IPS DF 4.7 (cell line): ENCODE data around the gene ZNF628.
A peak's percentile ranks its signal among the peaks of the same experiment; 100 is the strongest.

Experiments used
- DNase-seq: peaks from one replicate; pipeline ENCODE4 v3.0.0-alpha.2; 2013; ENCODE audit warnings: low spot score; ENCODE audit errors: extremely low read depth

The ZNF628 gene

DNA sequence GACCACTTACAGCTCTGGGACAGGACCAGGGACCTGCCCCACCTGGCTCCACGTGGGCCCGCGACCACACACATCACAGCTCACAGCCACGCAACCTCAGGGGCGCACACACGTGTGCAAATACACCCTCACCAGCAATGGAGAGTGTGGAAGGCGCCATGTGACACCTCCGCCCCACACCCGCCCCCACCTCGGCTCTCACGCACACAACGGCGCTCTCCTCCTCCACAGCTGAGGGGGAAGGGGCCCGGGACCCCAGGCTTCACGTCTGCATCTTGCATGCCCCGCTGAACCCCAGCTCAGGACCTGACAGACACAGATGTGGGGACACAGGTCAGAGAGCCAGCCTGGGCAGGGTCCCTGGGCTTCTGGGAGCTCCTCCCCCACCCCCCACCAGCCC lies 26.9 kb upstream of the ZNF628 start:
- DNase-seq, result no peak

DNA sequence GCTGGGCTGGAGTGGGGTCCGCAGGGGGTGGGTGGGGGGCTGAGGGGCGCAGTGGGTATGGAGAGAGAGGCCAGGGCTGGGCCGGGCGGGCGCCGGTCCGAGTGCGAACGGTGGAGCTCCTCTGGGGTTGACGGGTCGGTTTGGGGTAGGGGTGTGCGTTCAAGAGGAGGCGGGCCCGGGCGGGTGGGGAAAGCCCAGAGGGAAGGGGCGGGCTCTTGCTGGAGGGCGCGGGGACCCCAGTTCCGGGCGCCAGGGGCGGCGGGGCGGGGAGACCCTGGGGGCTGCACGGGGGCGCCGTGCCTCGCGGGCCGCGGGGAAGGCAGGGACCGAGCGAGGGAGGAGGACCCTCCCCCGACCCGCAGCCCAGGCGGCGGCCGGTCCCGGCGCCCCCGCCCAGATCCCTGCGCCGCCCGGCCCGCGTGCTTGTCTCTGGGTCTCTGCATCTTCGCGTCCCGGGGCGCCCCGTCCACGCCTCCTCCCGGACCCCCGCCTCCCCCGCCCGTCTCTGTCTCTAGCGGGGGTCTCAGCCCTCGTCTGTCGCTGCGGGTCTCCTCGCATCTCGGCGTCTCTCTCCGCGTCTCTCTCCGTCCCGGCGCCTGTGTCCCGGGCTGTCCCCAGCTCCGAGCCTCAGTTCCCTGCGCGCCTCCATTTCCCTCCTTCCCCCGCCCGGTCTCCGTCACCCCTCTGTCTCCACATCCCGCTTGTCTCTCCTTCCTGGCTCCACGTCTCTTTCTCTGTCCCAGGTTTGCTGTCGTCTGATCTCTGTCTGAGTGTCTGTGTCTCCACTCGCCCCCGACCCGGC lies 25.1 kb upstream of the ZNF628 start:
- DNase-seq, result no peak

GRCh38 chr19:55451965-55452748 lies 24.3 kb upstream of the ZNF628 start:
- DNase-seq, result no peak

GRCh38 chr19:55452749-55453346 lies 23.6 kb upstream of the ZNF628 start:
- DNase-seq, result no peak

DNA sequence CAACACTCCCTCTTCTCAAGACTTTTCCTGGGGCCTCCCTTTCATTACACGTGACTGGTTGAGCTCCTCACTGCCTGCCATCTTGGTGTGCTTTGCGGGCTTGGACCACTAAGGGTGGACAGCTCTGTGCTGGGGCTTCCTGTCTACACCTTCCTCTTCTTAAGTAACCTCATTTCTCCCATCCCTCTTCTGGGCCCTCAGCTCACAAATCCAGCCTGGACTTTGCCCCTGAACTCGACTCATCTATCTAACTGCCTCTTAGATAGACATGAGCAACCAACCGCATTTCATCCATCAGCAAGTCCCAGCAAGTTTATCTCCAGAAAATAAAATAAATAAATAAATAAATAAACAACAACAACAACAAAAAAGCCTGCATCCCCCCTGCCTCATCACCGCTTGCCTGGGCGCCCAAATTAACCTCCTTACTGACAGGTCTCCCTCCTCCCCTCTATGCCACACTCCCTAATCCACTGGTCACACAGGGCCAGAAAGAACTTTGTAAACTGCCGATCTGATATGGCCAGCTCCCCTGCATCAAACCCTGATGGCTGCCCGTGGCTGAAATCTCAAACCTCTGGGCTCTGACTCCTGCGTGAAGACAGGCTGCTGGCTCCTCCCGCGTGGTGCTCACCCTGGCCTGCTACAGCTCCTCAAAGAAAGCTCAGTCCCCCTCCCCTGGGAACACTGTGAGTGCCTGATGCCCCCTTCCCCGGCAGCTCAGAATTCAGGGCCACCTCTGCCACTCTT lies 22.7 kb upstream of the ZNF628 start:
- no peak for DNase-seq

- no peak for DNase-seq
Observed at GRCh38 chr19:55454787-55455243, 21.6 kb upstream of the ZNF628 start.

GRCh38 chr19:55455576-55456235 lies 20.7 kb upstream of the ZNF628 start:
- DNase-seq, result no peak

DNA sequence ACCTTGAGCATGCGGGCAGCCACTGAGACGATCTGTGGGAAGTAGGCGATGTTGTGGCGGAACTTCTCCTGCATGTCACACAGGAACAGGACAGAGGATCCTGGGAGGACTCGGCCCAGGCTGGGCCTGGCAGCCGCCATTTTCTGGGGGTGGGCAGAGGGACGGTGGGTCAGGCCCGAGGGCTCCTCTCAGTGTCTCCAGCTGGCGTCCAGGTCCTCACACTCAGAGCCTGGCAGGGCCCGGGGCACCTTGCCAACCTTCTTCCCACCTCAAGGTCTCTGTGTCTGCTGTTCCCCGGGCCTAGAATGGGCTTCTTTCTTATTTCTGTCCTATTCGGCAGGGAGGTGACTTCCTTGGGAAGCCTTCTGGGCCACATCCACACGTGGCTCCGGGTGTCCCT lies 20.1 kb upstream of the ZNF628 start:
- no peak for DNase-seq

- DNase-seq, result no peak
Observed at GRCh38 chr19:55457683-55458457, 18.5 kb upstream of the ZNF628 start.

- DNase-seq, result no peak
Observed at GRCh38 chr19:55459551-55459949, 16.9 kb upstream of the ZNF628 start.

- no peak for DNase-seq
Observed at GRCh38 chr19:55459950-55460657, 16.3 kb upstream of the ZNF628 start.

- no peak for DNase-seq
Observed at GRCh38 chr19:55460670-55461258, 15.7 kb upstream of the ZNF628 start.

GRCh38 chr19:55461259-55461973 lies 15.0 kb upstream of the ZNF628 start, which contains the start of gene ISOC2:
Gene ISOC2 (minus strand): TSS chr19:55461642. CDS start chr19:55456486, 5,156 bp downstream.
- peak; percentile 95 for DNase-seq

GRCh38 chr19:55461974-55462626 lies 14.3 kb upstream of the ZNF628 start:
- no peak for DNase-seq

DNA sequence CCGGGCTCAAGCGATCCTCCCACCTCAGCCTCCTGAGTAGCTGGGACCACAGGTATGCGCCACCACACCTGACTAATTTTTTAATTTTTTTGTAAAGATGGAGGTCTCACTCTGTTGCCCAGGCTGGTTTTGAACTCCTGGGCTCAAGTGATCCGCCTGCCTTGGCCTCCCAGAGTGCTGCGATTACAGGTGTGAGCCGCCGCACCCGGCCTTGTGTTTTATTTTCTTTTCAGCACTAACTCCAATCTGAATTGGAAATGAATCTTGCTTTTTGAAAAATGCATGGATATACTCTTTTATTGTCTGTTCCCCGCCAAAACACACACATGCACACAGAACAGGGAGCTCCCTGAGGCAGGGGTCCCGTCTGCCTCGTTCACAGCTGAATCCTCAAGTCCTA lies 13.7 kb upstream of the ZNF628 start:
- no peak for DNase-seq

DNA sequence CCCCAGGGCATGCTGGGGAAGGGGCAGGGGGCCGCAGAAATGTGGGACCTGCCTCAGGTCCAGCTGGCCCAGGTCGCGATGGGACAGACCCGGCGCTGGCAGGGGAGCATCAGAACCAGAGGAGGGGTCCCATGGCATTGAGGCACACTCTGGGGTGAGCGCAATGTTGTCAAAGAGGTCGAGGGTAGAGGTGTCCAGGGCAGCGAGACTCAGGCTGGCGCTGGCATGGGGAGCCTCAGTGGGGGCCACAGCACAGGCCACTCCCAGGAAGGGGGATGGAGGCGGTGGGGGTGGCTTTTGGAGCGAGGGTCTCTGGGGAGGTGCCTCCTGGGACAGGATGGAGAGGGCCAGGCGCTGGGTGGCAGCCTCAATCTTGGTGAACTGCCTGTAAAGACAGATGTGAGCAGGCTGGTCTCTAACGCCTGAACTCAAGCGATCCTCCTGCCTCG lies 12.8 kb upstream of the ZNF628 start:
- DNase-seq, result no peak

- DNase-seq, result no peak
Observed at GRCh38 chr19:55464039-55464661, 12.3 kb upstream of the ZNF628 start.
